GM19463 (cell line): ENCODE measurements around the gene SETD1B.

Experiments
- ATAC-seq: cut with Tn5 transposase; IDR thresholded peaks from one replicate; pipeline ENCODE4 v1.9.1; 2021; ENCODE audit warnings: mild to moderate bottlenecking, moderate library complexity; ENCODE audit not compliant: unreplicated experiment

Gene SETD1B

GRCh38 chr12:121806546-121807423, 3.0 kb downstream of the SETD1B start:
- no peak for ATAC-seq

GRCh38 chr12:121807642-121808347, 4.0 kb downstream of the SETD1B start:
- no peak for ATAC-seq

- ATAC-seq = no peak
Measured at GRCh38 chr12:121808623-121809022, 4.8 kb downstream of the SETD1B start.

- ATAC-seq = no peak
Measured at GRCh38 chr12:121809712-121810116, 5.9 kb downstream of the SETD1B start.

GRCh38 chr12:121810234-121810817, 6.5 kb downstream of the SETD1B start:
- ATAC-seq = no peak

GRCh38 chr12:121810833-121811433, 7.1 kb downstream of the SETD1B start:
- no peak for ATAC-seq

- peak; percentile 72 for ATAC-seq
Measured at GRCh38 chr12:121811434-121812319, 7.9 kb downstream of the SETD1B start.

GRCh38 chr12:121812320-121812871, 8.6 kb downstream of the SETD1B start:
- no peak for ATAC-seq

GRCh38 chr12:121812921-121813896, 9.4 kb downstream of the SETD1B start:
- ATAC-seq = no peak

- ATAC-seq = no peak
Measured at GRCh38 chr12:121813951-121814350, 10.1 kb downstream of the SETD1B start.

GRCh38 chr12:121814429-121815119, 10.8 kb downstream of the SETD1B start:
- no peak for ATAC-seq

GRCh38 chr12:121815263-121815662, 11.5 kb downstream of the SETD1B start:
- ATAC-seq = no peak

- ATAC-seq = no peak
Measured at GRCh38 chr12:121816925-121817647, 13.3 kb downstream of the SETD1B start.

- no peak for ATAC-seq
Measured at GRCh38 chr12:121817648-121818043, 13.8 kb downstream of the SETD1B start.

- ATAC-seq = no peak
Measured at GRCh38 chr12:121819212-121819949, 15.6 kb downstream of the SETD1B start.

- ATAC-seq = no peak
Measured at GRCh38 chr12:121820056-121820455, 16.2 kb downstream of the SETD1B start.
